ENCODE data around the gene CEP164.
A peak's percentile ranks its signal among the peaks of the same experiment; 100 is the strongest.

CEP164 gene

GRCh38 chr11:117313828-117314768 lies 13.6 kb upstream of the CEP164 start:
- H4K91ac ChIP-seq (ENCODE audit: low read depth, low read length, poor library complexity): no peak overlapping the region
- no peak for DNase-seq (ENCODE audit: low spot score)
- no CpG with 5 or more reads among the region's 14 CpGs for WGBS, 2 donors (ENCODE audit: extremely low coverage in 2 of 2, insufficient read length in 2 of 2, insufficient replicate concordance in 1 of 2)
- peak overlapping the region; percentile 14 for H2AK5ac ChIP-seq (ENCODE audit: low read depth, low read length)
- H3K4me2 ChIP-seq (ENCODE audit: insufficient read depth, low read length, poor library complexity, severe bottlenecking): no peak overlapping the region
- H2BK12ac ChIP-seq (ENCODE audit: low read length): no peak overlapping the region
- H2BK120ac ChIP-seq (ENCODE audit: low read depth, low read length): no peak overlapping the region
- H3K27me3 ChIP-seq (ENCODE audit: control insufficient read depth in 3 of 3, insufficient read depth in 3 of 3, low read depth in 1 of 3, low read length in 3 of 3): no peaks in the 10 kb centered on the region
- peak overlapping the region; percentile 61 for H3K4me3 ChIP-seq (ENCODE audit: low read length in 2 of 2)
- peaks cover 8 to 11% of the 10 kb centered on the region in 2 donors for H3K4me1 ChIP-seq (ENCODE audit: control insufficient read depth in 2 of 2, insufficient read depth in 1 of 2, low read depth in 1 of 2, low read length in 2 of 2)
- no peak overlapping the region for H3K9ac ChIP-seq (ENCODE audit: low read depth, low read length, poor library complexity)
- no peaks in the 10 kb centered on the region for H3K9me3 ChIP-seq (replicated peaks in 1 of 2; ENCODE audit: control insufficient read depth in 2 of 2, insufficient read depth in 1 of 2, low read depth in 1 of 2, low read length in 2 of 2)
- H3K18ac ChIP-seq (ENCODE audit: low read length): no peak overlapping the region
- no peaks in the 10 kb centered on the region for H3K79me1 ChIP-seq (ENCODE audit: low read depth, low read length)
- peak overlapping the region; percentile 31 for H3K14ac ChIP-seq (ENCODE audit: low read length)
- H3K27ac ChIP-seq (replicated peaks; ENCODE audit: low read length): no peak overlapping the region
- no peaks in the 10 kb centered on the region for H3K36me3 ChIP-seq (replicated peaks in 1 of 2; ENCODE audit: control insufficient read depth in 2 of 2, insufficient read depth in 2 of 2, low read length in 2 of 2)
- H4K8ac ChIP-seq (ENCODE audit: low read depth, low read length): no peak overlapping the region
- H2BK5ac ChIP-seq (ENCODE audit: low read length): no peak overlapping the region
- peak overlapping the region; percentile 91 for H2AFZ ChIP-seq (ENCODE audit: low read length)
- peak overlapping the region; percentile 89 for H3K4ac ChIP-seq (ENCODE audit: low read length)
- no peak overlapping the region for H2BK15ac ChIP-seq (ENCODE audit: low read length)
- no peak overlapping the region for H3K23ac ChIP-seq (ENCODE audit: low read depth, low read length, poor library complexity)

GRCh38 chr11:117314840-117315239 lies 12.8 kb upstream of the CEP164 start:
- H2AK5ac ChIP-seq (ENCODE audit: low read depth, low read length): peak overlapping the region; percentile 14
- no peak overlapping the region for H2BK15ac ChIP-seq (ENCODE audit: low read length)
- WGBS, 2 donors (ENCODE audit: extremely low coverage in 2 of 2, insufficient read length in 2 of 2, insufficient replicate concordance in 1 of 2): no CpG with 5 or more reads among the region's 10 CpGs
- peaks cover 8 to 11% of the 10 kb centered on the region in 2 donors for H3K4me1 ChIP-seq (ENCODE audit: control insufficient read depth in 2 of 2, insufficient read depth in 1 of 2, low read depth in 1 of 2, low read length in 2 of 2)
- H3K36me3 ChIP-seq (replicated peaks in 1 of 2; ENCODE audit: control insufficient read depth in 2 of 2, insufficient read depth in 2 of 2, low read length in 2 of 2): no peaks in the 10 kb centered on the region
- no peaks in the 10 kb centered on the region for H3K9me3 ChIP-seq (replicated peaks in 1 of 2; ENCODE audit: control insufficient read depth in 2 of 2, insufficient read depth in 1 of 2, low read depth in 1 of 2, low read length in 2 of 2)
- H2BK120ac ChIP-seq (ENCODE audit: low read depth, low read length): no peak overlapping the region
- no peak overlapping the region for H2BK5ac ChIP-seq (ENCODE audit: low read length)
- peak overlapping the region in 1 of 2 donors; percentile 61 for H3K4me3 ChIP-seq (ENCODE audit: low read length in 2 of 2)
- no peaks in the 10 kb centered on the region for H3K79me1 ChIP-seq (ENCODE audit: low read depth, low read length)
- H4K8ac ChIP-seq (ENCODE audit: low read depth, low read length): no peak overlapping the region
- no peak overlapping the region for H3K4ac ChIP-seq (ENCODE audit: low read length)
- no peak for DNase-seq (ENCODE audit: low spot score)
- H3K27me3 ChIP-seq (ENCODE audit: control insufficient read depth in 3 of 3, insufficient read depth in 3 of 3, low read depth in 1 of 3, low read length in 3 of 3): no peaks in the 10 kb centered on the region
- no peak overlapping the region for H3K18ac ChIP-seq (ENCODE audit: low read length)
- H4K91ac ChIP-seq (ENCODE audit: low read depth, low read length, poor library complexity): no peak overlapping the region
- H3K27ac ChIP-seq (replicated peaks; ENCODE audit: low read length): no peak overlapping the region
- peak overlapping the region; percentile 95 for H3K4me2 ChIP-seq (ENCODE audit: insufficient read depth, low read length, poor library complexity, severe bottlenecking)
- no peak overlapping the region for H3K9ac ChIP-seq (ENCODE audit: low read depth, low read length, poor library complexity)
- H2BK12ac ChIP-seq (ENCODE audit: low read length): no peak overlapping the region
- H3K14ac ChIP-seq (ENCODE audit: low read length): no peak overlapping the region
- no peak overlapping the region for H3K23ac ChIP-seq (ENCODE audit: low read depth, low read length, poor library complexity)
- H2AFZ ChIP-seq (ENCODE audit: low read length): peak overlapping the region; percentile 91

GRCh38 chr11:117315285-117316196 lies 12.1 kb upstream of the CEP164 start:
- Histone ChIP-seq H3K36me3 (replicated peaks in 1 of 2; ENCODE audit: control insufficient read depth in 2 of 2, insufficient read depth in 2 of 2, low read length in 2 of 2) (no peaks in the 10 kb centered on the region), H2BK120ac (ENCODE audit: low read depth, low read length) (no peak overlapping the region), H3K18ac (ENCODE audit: low read length) (peak overlapping the region; percentile 78), H3K23ac (ENCODE audit: low read depth, low read length, poor library complexity) (no peak overlapping the region), H2AK5ac (ENCODE audit: low read depth, low read length) (no peak overlapping the region), H2BK5ac (ENCODE audit: low read length) (no peak overlapping the region), H3K14ac (ENCODE audit: low read length) (peak overlapping the region; percentile 4), H3K27me3 (ENCODE audit: control insufficient read depth in 3 of 3, insufficient read depth in 3 of 3, low read depth in 1 of 3, low read length in 3 of 3) (no peaks in the 10 kb centered on the region), H3K4ac (ENCODE audit: low read length) (no peak overlapping the region), H2BK12ac (ENCODE audit: low read length) (no peak overlapping the region), H3K79me1 (ENCODE audit: low read depth, low read length) (no peaks in the 10 kb centered on the region), H3K4me2 (ENCODE audit: insufficient read depth, low read length, poor library complexity, severe bottlenecking) (peak overlapping the region; percentile 95), H4K91ac (ENCODE audit: low read depth, low read length, poor library complexity) (no peak overlapping the region), H3K4me1 (ENCODE audit: control insufficient read depth in 2 of 2, insufficient read depth in 1 of 2, low read depth in 1 of 2, low read length in 2 of 2) (peaks cover 8 to 11% of the 10 kb centered on the region in 2 donors), H3K9me3 (replicated peaks in 1 of 2; ENCODE audit: control insufficient read depth in 2 of 2, insufficient read depth in 1 of 2, low read depth in 1 of 2, low read length in 2 of 2) (no peaks in the 10 kb centered on the region), H2BK15ac (ENCODE audit: low read length) (no peak overlapping the region), H3K9ac (ENCODE audit: low read depth, low read length, poor library complexity) (peak overlapping the region; percentile 79), H3K27ac (replicated peaks; ENCODE audit: low read length) (no peak overlapping the region), H4K8ac (ENCODE audit: low read depth, low read length) (no peak overlapping the region), H3K4me3 (ENCODE audit: low read length in 2 of 2) (peak overlapping the region; percentile 61 to 84), H2AFZ (ENCODE audit: low read length) (peak overlapping the region; percentile 91)
- WGBS, 2 donors (ENCODE audit: extremely low coverage in 2 of 2, insufficient read length in 2 of 2, insufficient replicate concordance in 1 of 2): no CpG with 5 or more reads among the region's 62 CpGs
- no peak for DNase-seq (ENCODE audit: low spot score)
